HG03558 (cell line): Measurements from ENCODE around the gene LPCAT3.

Source experiments
- ATAC-seq: cut with Tn5 transposase; IDR thresholded peaks from one replicate; pipeline ENCODE4 v1.9.1; 2021; ENCODE audit warnings: moderate number of reproducible peaks; ENCODE audit not compliant: unreplicated experiment; ENCODE audit errors: extremely low read depth

The LPCAT3 gene

DNA sequence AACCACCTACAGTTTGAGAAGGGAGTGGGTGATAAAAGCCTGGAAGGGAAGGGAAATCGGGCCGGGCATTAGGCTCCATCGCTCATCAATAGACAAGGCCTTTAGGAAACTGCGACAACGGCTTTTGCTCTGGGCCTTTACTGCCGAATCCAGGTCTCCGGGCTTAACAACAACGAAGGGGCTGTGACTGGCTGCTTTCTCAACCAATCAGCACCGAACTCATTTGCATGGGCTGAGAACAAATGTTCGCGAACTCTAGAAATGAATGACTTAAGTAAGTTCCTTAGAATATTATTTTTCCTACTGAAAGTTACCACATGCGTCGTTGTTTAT is 74.9 kb downstream of the LPCAT3 start:
- ATAC-seq = peak; percentile 14

DNA sequence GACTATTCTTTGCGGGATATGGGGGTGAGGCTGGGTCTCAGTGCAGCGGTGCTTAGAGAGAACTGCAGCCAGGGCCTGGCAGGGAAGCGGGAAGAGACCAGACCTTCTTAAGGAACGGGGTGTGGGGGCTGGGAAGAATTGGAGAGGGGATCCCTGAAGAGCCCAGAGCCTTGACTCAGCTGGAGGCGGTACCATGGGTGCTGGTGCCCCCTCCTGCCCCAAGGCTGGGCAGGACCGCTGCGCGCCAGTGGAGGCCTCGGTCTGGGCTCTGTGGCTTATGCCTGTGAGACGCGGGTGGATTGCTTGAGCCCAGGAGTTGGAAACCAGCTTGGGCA is 76.0 kb downstream of the LPCAT3 start:
- no peak for ATAC-seq

DNA sequence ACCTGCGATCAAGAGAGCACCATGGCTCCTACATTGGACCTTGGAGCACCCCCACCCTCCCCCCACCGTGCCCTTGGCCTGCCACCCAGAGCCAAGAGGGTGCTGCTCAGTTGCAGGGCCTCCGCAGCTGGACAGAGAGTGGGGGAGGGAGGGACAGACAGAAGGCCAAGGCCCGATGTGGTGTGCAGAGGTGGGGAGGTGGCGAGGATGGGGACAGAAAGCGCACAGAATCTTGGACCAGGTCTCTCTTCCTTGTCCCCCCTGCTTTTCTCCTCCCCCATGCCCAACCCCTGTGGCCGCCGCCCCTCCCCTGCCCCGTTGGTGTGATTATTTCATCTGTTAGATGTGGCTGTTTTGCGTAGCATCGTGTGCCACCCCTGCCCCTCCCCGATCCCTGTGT is 76.5 kb downstream of the LPCAT3 start:
- no peak for ATAC-seq

DNA sequence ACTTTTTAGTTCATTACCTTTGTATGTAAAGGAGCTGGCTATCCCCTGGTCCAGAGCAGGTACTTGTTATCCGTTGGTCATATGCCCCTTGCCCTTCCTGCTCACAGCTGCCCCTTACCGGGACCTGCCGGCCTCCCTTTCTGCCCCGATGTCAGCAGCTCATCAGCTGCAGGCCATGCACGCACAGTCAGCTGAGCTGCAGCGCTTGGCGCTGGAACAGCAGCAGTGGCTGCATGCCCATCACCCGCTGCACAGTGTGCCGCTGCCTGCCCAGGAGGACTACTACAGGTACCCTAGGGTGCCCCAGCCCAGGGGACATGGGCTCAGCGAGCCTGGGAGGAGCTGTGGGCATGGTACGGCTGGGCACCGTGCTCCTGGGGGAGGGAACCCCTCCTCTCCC is 77.0 kb downstream of the LPCAT3 start:
- ATAC-seq = no peak

DNA sequence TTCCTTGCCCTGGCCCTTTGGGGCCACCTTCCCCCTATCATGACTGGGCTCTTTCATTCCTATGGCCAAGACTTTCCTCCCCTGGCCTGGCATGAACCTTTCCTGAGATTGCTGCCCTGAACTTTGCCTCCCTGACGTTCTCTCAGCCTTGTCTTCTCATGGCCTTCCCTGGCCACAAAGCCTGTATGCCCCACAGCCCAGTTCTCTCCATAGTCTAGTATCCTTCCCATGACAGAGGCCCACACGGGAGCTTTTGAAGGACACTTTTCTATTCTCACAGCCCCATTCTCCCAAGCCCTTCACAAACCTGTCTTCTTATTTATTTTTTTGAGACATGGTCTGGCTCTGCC is 79.1 kb downstream of the LPCAT3 start:
- ATAC-seq = no peak

DNA sequence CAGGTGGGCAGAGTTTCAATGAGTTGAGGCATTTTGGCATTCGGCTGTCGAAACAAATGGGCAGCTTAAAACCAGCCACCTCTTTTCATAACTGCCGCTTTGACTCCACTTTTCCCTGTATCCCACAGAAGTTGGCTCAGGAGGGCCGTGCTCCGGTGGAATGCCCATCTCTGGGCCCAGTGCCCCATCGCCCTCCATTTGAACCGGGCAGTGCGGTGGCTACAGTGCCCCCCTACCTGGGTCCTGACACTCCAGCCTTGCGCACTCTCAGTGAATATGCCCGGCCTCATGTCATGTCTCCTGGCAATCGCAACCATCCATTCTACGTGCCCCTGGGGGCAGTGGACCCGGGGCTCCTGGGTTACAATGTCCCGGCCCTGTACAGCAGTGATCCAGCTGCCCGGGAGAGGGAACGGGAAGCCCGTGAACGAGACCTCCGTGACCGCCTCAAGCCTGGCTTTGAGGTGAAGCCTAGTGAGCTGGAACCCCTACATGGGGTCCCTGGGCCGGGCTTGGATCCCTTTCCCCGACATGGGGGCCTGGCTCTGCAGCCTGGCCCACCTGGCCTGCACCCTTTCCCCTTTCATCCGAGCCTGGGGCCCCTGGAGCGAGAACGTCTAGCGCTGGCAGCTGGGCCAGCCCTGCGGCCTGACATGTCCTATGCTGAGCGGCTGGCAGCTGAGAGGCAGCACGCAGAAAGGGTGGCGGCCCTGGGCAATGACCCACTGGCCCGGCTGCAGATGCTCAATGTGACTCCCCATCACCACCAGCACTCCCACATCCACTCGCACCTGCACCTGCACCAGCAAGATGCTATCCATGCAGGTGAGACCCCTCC is 79.7 kb downstream of the LPCAT3 start:
- no peak for ATAC-seq

DNA sequence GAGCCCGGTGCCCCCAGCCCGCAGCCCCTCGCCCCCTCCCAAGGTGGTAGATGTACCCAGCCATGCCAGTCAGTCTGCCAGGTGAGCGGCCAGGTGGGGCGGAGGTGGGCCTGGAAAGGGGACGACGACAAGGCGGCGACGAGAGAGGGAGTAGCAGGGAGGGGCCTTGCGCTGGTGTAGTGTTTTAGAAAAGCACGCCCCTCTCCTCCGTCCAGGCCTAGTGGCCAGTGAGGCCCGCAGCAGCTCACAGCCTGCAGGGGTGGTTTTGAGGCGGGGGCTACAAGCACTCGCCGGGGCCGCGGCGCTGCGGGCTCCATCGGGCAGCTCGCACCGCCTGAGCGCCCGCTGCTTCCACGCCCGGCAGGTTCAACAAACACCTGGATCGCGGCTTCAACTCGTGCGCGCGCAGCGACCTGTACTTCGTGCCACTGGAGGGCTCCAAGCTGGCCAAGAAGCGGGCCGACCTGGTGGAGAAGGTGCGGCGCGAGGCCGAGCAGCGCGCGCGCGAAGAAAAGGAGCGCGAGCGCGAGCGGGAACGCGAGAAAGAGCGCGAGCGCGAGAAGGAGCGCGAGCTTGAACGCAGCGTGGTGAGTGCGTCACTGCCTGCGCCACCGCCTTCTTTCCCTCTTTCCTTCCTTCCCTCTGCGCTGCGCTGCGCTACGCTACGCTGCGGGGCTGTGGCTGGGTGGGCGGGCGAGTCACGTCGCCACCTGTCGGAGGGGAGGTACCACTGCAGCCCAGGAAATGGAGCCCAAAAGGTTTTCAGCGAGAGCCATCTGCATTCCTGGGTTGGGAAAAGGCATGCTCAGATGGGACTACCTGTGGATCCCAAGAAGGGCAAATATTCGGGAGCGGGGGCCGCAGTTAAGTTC is 80.6 kb downstream of the LPCAT3 start:
- ATAC-seq = peak; percentile 60

DNA sequence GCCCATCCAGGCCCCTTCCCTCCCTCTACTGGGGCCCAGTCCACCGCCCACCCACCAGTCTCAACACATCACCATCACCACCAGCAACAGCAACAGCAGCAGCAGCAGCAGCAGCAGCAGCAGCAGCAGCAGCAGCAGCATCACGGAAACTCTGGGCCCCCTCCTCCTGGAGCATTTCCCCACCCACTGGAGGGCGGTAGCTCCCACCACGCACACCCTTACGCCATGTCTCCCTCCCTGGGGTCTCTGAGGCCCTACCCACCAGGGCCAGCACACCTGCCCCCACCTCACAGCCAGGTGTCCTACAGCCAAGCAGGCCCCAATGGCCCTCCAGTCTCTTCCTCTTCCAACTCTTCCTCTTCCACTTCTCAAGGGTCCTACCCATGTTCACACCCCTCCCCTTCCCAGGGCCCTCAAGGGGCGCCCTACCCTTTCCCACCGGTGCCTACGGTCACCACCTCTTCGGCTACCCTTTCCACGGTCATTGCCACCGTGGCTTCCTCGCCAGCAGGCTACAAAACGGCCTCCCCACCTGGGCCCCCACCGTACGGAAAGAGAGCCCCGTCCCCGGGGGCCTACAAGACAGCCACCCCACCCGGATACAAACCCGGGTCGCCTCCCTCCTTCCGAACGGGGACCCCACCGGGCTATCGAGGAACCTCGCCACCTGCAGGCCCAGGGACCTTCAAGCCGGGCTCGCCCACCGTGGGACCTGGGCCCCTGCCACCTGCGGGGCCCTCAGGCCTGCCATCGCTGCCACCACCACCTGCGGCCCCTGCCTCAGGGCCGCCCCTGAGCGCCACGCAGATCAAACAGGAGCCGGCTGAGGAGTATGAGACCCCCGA is 81.4 kb downstream of the LPCAT3 start:
- no peak for ATAC-seq

DNA sequence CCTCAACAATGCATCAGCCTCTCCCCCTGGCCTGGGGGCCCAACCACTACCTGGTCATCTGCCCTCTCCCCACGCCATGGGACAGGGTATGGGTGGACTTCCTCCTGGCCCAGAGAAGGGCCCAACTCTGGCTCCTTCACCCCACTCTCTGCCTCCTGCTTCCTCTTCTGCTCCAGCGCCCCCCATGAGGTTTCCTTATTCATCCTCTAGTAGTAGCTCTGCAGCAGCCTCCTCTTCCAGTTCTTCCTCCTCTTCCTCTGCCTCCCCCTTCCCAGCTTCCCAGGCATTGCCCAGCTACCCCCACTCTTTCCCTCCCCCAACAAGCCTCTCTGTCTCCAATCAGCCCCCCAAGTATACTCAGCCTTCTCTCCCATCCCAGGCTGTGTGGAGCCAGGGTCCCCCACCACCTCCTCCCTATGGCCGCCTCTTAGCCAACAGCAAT is 82.1 kb downstream of the LPCAT3 start:
- ATAC-seq = no peak

DNA sequence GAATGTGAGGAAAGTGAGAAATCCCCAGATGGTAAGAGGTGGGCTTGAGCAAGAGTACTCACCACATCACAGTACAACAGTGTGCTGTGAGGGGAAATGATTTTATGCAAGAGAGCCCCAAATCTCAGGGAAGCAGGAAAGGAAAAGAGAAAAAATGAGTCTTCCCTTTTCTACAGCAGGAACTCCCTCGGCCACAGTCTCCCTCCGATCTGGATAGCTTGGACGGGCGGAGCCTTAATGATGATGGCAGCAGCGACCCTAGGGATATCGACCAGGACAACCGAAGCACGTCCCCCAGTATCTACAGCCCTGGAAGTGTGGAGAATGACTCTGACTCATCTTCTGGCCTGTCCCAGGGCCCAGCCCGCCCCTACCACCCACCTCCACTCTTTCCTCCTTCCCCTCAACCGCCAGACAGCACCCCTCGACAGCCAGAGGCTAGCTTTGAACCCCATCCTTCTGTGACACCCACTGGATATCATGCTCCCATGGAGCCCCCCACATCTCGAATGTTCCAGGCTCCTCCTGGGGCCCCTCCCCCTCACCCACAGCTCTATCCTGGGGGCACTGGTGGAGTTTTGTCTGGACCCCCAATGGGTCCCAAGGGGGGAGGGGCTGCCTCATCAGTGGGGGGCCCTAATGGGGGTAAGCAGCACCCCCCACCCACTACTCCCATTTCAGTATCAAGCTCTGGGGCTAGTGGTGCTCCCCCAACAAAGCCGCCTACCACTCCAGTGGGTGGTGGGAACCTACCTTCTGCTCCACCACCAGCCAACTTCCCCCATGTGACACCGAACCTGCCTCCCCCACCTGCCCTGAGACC is 82.7 kb downstream of the LPCAT3 start:
- ATAC-seq = no peak

DNA sequence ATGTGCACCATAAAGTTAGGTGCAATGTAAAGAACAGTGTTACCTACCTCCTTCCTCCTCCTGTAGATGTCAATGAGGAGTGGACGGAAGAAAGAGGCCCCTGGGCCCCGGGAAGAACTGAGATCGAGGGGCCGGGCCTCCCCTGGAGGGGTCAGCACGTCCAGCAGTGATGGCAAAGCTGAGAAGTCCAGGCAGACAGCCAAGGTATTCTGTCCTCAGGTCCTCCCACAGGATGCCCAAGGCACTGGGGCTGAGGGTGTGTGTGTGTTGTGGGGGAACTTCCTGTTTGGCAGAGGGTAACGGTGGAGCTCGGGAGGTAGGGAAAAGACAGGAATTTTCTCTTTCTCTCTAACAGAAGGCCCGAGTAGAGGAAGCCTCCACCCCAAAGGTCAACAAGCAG is 84.2 kb downstream of the LPCAT3 start:
- no peak for ATAC-seq

DNA sequence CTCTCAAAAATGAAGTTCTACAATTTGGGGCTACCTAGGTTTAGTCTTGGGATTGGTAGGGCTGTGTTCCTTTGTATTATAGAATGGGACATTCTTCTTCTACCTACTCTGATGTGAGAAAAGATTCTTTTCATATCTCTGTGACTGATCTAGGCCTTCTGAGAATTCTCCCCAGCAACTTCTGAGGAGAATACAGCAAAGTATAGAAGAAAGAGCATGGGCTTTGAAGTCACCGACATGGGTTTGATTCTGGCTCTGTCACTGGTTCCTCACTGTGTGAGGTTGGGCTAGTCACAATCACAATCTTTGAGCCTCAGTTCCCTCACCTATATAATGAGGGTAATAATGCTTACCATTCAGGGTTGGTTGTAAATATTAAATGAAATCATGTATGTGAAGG is 85.5 kb downstream of the LPCAT3 start:
- no peak for ATAC-seq

DNA sequence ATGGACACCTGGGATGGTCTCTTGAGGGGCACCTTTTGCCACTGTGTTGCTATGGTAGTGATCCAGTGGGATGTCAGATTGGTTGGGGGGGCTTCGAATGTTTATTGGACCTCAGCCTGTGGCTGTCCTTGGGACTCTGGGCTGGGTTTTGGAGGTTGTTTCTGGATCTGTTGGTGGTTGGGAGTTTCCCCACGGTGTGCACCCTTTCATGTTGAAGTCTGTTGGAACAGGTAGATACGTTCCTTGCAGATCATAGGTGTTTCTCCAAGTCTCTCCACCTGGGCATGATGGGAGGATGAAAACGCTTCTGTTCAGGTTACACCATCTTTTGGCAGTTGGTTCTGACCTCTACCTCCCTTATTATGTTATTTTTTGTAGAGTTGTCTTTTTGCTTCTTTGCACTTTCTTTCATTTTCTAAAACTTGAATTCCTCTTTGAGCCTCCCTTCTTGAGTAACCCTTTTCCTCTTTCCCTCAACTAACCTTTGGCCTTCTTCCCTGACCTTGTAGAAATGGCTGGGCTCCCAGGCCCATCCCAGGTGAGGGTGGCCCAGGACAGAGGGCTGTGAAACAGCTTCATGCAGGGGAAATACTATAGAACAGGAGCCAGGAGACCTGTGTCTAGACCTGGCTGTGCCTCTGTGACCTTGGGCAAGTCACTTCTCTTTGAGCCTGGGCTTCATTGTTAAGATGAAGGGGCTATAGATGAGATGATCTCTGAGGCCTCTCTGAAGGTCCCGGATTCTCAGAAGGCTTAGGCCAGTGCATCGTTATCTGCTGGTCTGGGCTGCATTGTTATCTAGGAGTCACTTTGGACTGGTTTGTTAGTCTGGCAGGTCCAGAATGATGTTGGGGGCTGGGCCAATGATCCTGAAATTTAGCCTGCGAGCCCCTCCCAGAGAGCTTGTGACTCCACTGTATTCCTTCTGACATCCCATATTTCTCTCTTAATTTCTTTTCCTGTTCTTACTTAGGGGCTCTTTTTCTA is 88.5 kb downstream of the LPCAT3 start:
- no peak for ATAC-seq

DNA sequence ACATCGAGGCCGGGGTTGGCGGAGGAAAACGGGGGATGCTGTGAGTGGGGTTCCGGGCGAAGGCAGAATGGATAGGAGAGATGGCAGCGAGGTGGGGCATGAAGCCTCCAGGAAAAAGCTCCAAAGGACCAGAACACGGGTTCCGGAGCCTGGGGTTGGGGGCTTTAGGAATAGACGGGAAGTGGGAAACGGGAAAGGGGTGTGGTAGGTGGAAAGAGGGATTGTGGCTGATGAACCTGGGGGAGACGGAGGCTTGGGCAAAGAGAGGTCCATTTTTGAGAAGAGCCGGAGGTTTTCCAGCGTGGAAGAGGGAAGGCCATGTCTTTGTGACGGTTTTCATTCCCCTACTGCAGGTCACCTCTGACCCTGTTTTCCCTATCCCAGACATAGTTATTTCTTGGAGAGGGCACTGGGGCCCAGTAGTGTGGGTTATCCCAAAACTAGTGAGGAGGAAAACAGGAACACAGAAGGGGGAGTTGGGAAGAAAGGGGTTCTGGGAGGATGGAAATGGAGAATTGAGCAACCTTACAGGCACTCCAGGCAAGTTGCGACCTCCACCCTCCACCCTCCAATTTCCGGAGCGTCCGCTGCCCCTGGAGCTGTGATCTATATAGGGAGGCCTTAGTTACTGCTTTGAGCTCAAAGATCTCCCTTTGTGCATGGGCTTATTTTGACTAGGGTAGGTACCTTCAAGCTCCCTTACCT is 89.4 kb downstream of the LPCAT3 start:
- ATAC-seq = no peak

DNA sequence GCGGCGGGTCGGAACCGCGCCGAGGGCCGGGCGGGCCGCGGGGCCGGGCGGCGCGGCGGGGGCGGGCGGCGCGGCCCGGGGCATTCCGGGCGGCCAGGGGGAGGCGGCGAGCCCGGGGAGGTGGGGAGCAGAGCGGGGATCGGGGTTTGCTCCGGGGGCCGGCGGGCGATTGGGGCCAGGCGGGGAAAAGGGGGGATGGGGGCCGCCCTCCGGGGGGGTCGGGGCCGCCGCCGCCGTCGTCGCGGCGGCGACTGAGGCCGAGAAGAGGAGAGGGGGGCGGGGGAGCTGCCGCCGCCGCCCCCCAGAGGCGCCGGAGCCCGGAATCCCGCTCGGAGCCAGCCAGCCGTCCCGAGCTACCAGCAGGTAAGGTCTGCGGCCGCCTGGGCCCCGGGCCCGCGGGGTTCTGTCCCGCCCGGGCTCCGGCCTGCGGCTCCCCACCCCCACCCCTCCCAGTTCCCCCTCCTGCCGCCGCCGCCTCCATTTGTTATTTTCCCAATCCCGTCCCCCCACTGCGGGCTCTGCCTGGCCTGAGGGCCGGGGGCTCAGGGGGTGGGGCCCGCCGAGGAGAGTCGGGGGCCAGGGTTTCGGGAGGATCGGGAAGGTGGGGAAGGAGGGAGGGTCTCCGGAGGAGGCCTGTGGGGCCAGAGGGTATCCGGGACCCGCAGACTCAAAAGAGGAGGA is 90.1 kb downstream of the LPCAT3 start:
- no peak for ATAC-seq

DNA sequence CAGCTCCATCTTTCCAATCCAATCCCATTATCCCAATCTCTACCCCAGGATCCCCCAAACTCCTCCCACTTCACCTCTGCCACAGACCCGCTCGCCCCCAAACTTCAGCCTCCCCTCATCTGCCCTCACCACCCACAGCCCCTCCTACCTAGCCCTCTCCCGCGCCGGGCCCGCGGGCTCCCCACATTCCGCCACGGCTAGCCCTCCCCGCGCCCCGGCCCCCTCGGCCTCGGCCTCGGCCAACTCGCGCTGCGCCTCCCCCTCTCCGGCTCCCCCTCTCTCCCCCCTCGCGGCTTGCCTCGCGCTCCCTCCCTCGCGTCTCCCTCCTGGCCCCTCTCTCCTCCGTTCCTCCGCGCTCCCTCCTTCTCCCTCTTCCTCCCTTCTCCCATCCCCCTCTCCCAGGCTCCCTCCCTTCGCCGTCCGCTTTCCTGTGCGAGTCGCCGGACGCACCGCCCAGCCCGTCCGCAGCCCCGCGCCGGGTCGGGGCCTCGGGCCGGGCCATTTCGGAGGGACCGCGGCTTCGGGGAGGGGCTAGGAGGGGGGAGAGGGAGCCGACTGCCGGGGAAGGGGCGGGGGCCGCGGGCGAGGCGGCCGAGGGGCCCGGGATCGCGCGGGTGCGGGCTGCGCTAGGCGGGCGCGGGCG is 90.8 kb downstream of the LPCAT3 start, which contains the start of gene ATN1:
TSS of gene ATN1 (plus strand) at position 581 of the 643 bp plus-strand sequence. CDS start 6,043 bp downstream, outside the sequence.
- no peak for ATAC-seq
